Parathyroid adenoma (tissue), 2 donors: ENCODE data around the gene EIF5A.

Source experiments
- H2AFZ ChIP-seq: fragments of 300-600 bp; sonication (generic); one replicate; pipeline ENCODE4 v1.7.0; 2017; ENCODE audit warnings: antibody characterized with exemption, mild to moderate bottlenecking
- H3K27ac ChIP-seq: fragments of 300-600 bp; sonication (generic); one replicate; pipeline ENCODE4 v1.7.0; 2017
- H3K27me3 ChIP-seq: fragments of 300-600 bp; sonication (generic); one replicate; pipeline ENCODE4 v1.7.0; 2017; ENCODE audit warnings: low read length; ENCODE audit not compliant: control insufficient read depth, insufficient read depth
- H3K36me3 ChIP-seq: fragments of 300-600 bp; sonication (generic); one replicate; pipeline ENCODE4 v1.7.0; 2017; ENCODE audit warnings: low read length; ENCODE audit not compliant: control insufficient read depth, insufficient read depth
- H3K4me1 ChIP-seq: fragments of 300-600 bp; sonication (generic); one replicate; pipeline ENCODE4 v1.7.0; 2017; ENCODE audit warnings: control low read depth
- H3K4me2 ChIP-seq: fragments of 300-600 bp; sonication (generic); one replicate; pipeline ENCODE4 v1.7.0; 2017; ENCODE audit warnings: low read length
- H3K4me3 ChIP-seq: fragments of 300-600 bp; sonication (generic); one replicate; pipeline ENCODE4 v1.7.0; 2017; ENCODE audit warnings: low read depth, low read length
- H3K79me2 ChIP-seq: fragments of 300-600 bp; sonication (generic); one replicate; pipeline ENCODE4 v1.7.0; 2017; ENCODE audit warnings: control low read depth
- H3K9ac ChIP-seq: fragments of 300-600 bp; sonication (generic); one replicate; pipeline ENCODE4 v1.7.0; 2017; ENCODE audit warnings: mild to moderate bottlenecking
- H3K9me3 ChIP-seq: fragments of 300-600 bp; sonication (generic); one replicate; pipeline ENCODE4 v1.7.0; 2017; ENCODE audit warnings: low read length; ENCODE audit not compliant: control insufficient read depth
- TF ChIP-seq, protein P1 (sequence below): fragments of 300-600 bp; sonication (generic); IDR thresholded peaks from one replicate; pipeline ENCODE4 v1.7.0; 2017; ENCODE audit warnings: antibody characterized with exemption, mild to moderate bottlenecking
- donor health status: primary hyperparathyroidism.

Gene EIF5A

DNA sequence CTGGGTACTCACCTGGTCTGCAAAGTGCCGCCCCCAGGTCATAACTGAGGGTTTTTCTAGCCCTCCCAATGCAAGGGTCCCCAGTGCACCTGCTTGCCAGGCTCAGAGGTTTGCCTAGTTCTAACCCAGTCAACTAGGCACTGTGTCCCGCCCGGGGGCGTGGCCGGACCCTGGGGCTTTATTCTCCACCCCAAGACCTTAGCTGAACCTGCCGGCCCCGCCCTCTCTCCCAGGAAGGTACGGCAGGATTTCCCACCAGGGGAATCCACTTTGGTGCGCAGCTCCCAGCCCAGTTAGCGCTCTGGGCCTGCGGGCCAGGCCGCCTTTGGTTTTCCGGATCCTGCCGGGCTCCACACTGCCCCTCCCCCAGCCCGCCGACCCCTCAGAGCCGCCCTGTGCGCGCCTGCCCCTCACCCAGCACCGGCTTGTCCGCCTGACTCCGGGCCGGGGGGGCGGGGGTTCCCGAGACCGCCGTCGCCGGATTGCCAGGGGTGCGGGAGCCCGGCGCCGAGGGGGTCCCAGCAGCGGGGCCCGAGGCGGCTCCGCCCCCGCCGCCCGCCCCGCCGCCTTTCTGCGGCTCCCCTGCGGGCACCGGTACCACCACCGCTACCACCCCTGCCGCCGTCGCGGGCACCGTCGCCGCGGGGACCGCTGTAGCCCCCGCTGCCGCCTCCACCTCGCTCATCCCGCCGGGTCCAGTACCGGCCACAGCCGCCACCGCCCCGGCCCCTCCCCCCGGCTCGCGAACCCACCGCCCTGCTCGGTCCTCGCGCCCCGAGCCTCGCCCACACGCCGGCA, 13.4 kb upstream of the EIF5A start:
- Histone ChIP-seq H3K9ac (no peak overlapping the region), H3K27me3 (no peaks in the 10 kb centered on the region), H3K4me1 (peaks cover 13% of the 10 kb centered on the region), H3K4me3 (no peak overlapping the region), H3K4me2 (peak overlapping the region; percentile 63), H3K9me3 (no peaks in the 10 kb centered on the region), H3K27ac (no peak overlapping the region), H3K79me2 (no peaks in the 10 kb centered on the region), H3K36me3 (no peaks in the 10 kb centered on the region), H2AFZ (peak overlapping the region; percentile 65)
- TF ChIP-seq, protein P1, sequence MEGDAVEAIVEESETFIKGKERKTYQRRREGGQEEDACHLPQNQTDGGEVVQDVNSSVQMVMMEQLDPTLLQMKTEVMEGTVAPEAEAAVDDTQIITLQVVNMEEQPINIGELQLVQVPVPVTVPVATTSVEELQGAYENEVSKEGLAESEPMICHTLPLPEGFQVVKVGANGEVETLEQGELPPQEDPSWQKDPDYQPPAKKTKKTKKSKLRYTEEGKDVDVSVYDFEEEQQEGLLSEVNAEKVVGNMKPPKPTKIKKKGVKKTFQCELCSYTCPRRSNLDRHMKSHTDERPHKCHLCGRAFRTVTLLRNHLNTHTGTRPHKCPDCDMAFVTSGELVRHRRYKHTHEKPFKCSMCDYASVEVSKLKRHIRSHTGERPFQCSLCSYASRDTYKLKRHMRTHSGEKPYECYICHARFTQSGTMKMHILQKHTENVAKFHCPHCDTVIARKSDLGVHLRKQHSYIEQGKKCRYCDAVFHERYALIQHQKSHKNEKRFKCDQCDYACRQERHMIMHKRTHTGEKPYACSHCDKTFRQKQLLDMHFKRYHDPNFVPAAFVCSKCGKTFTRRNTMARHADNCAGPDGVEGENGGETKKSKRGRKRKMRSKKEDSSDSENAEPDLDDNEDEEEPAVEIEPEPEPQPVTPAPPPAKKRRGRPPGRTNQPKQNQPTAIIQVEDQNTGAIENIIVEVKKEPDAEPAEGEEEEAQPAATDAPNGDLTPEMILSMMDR = no peak

DNA sequence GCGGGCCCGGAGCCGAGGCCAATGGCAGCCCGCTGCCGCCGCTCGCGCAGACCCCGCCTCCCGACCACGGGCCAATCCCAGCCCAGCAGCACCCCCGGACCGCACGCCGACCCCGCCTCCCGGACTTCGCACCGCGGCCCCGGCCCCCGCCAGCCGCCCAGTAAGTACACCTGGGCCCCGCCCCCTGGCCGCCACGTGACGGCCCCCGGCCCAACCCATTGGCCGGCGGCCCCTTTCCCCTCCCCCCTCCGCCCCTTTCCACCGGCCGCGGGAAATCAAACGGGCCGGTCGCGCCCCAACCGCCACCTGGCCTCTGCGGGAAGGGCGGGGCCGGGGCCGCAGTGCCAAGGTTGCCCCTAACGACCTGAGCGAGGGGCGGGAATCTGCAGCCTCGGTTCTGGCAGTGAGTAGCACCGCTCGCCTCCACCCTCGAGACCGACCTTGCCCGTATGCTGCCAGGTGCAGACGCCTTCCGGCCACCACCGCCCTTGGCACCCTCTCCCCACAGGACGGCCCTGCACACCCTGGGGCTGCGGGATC, 12.7 kb upstream of the EIF5A start, which contains the start of gene YBX2:
Gene YBX2 (minus strand): TSS at position 26 of the 540 bp plus-strand sequence. CDS start 139 bp downstream, outside the sequence.
- H2AFZ ChIP-seq = peak within 1 kb of the TSS; percentile 65
- H3K27ac ChIP-seq = no peak within 1 kb of the TSS
- TF ChIP-seq, protein P1 = no peak
- H3K9me3 ChIP-seq = no peaks in the 10 kb centered on the region
- H3K9ac ChIP-seq = no peak within 1 kb of the TSS
- peak within 1 kb of the TSS; percentile 30 for H3K4me3 ChIP-seq
- peak within 1 kb of the TSS; percentile 63 for H3K4me2 ChIP-seq
- no peaks in the 10 kb centered on the region for H3K36me3 ChIP-seq
- H3K4me1 ChIP-seq = peaks cover 13% of the 10 kb centered on the region
- H3K79me2 ChIP-seq = no peaks in the 10 kb centered on the region
- no peaks in the 10 kb centered on the region for H3K27me3 ChIP-seq

DNA sequence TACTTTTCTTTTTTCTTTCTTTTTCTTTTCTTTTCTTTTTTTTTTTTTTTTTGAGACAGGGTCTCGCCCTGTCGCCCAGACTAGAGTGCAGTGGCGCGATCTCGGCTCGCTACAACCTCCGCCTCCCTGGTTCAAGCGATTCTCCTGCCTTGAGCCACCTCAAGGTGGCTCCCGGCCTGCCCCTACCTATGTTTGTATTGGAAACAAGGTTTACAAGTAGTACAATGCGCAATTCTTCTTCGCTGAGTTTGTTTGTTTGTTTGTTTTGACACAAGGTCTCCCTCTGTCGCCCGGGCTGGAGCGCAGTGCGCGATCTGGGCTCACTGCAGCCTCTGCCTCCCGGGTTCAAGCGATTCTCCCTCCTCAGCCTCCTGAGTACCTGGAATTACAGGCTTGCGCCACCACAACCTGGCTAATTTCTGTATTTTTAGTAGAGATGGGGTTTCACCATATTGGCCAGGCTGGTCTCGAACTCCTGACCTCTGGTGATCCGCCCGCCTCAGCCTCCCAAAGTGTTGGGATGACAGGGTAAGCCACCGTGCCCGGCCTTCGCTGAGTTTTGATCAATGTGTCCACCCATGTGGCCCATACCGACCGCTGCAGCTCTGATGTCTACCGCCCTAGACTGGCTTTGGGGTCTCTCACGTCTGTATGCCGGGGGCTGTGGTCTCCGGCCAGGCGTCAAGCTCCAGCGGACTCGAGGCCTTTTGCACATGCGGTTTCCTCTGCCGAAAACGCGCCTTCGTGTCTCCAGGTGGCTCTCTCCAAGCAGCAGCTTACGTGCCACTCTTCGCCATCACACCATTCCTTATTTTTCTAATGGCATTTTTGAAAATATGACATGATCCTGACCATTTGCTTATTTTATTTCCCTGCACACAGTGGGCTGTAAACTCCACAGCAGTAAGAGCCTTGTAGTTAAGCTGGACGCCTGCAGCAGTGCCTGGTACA, 11.9 kb upstream of the EIF5A start:
- Histone ChIP-seq H3K36me3 (no peaks in the 10 kb centered on the region), H2AFZ (no peak overlapping the region), H3K27ac (peak overlapping the region; percentile 1), H3K9ac (no peak overlapping the region), H3K27me3 (no peaks in the 10 kb centered on the region), H3K4me2 (peak overlapping the region; percentile 65), H3K4me3 (peak overlapping the region; percentile 30), H3K4me1 (peaks cover 13% of the 10 kb centered on the region), H3K9me3 (no peaks in the 10 kb centered on the region), H3K79me2 (no peaks in the 10 kb centered on the region)
- TF ChIP-seq, protein P1 = no peak

DNA sequence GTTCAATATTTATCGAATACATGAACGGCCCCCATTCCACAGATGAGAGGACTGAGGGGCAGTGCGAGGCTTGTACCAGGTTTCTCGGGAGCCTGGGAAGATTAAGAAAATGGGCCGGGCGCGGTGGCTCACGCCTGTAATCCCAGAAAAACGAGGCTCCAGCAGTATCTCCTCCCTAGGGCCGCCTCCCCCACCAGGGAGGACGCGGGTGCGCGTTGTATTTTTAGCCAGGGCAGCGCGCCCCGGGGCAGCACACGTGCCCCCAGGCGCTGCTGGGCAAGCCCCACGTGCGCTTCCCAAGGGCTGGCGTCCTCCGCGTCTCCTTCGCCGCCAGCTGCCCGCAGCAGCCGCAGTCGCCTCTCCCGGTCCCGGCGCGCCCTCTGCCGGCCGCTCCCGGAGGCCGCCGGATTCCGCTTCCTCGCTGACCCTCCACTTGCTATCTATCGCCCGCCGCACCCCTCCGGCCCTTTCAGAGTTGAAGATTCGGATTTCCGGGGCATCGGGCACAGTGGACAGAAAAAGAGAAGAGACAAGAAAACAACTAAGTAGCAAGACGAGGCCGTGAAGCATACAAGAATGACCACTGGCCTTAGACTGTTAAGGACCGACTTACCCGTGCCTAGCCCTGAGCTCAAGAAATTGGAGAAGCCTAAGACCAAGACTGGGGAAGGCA, 11.1 kb upstream of the EIF5A start:
- TF ChIP-seq, protein P1 = peak; percentile 99
- H3K9me3 ChIP-seq = no peaks in the 10 kb centered on the region
- no peaks in the 10 kb centered on the region for H3K36me3 ChIP-seq
- H3K4me2 ChIP-seq = peak overlapping the region; percentile 65
- H3K9ac ChIP-seq = no peak overlapping the region
- H3K4me1 ChIP-seq = peaks cover 13% of the 10 kb centered on the region
- H2AFZ ChIP-seq = peak overlapping the region; percentile 48
- peak overlapping the region; percentile 1 for H3K27ac ChIP-seq
- no peaks in the 10 kb centered on the region for H3K27me3 ChIP-seq
- no peaks in the 10 kb centered on the region for H3K79me2 ChIP-seq
- H3K4me3 ChIP-seq = peak overlapping the region; percentile 6
